ENCODE results near the gene MMP12. TPM values are rescaled to one million over a fixed set of nuclear protein-coding genes. Genes with fewer than 3 reads are reported as not detected.
"Not testable (repeated sequence)": the region's sequence is repeated elsewhere in the genome, so short reads cannot be mapped to it uniquely, and the experiment has no call there.

The MMP12 gene
- total and polyA plus RNA-seq, 4 donors = not detected

GRCh38 chr11:102878595-102878994 lies 3.8 kb upstream of the MMP12 start (continued):
- TF ChIP-seq REST (IDR thresholded peaks at IDR 0.05) (no peak), MAX (IDR thresholded peaks at IDR 0.05) (no peak), EGR1 (IDR thresholded peaks at IDR 0.05; ENCODE audit: low read depth in 2 of 2) (no peak), TAF1 (conservative IDR thresholded peaks at IDR 0.05) (no peak), HNF4A (conservative IDR thresholded peaks at IDR 0.05) (no peak)

GRCh38 chr11:102869354-102869964 lies 5.3 kb downstream of the MMP12 start:
- 58% methylated on average over 8 of the region's 8 CpGs for WGBS

GRCh38 chr11:102868339-102868738 lies 6.4 kb downstream of the MMP12 start:
- Histone ChIP-seq H3K27me3 (ENCODE audit: control insufficient read depth in 4 of 4, insufficient read depth in 4 of 4, low read length in 3 of 4) (no peaks in the 10 kb centered on the region), H3K27ac (ENCODE audit: low read depth in 1 of 2, low read length in 2 of 2) (no peak overlapping the region), H3K36me3 (ENCODE audit: control insufficient read depth in 4 of 4, insufficient read depth in 3 of 4, low read depth in 1 of 4, low read length in 3 of 4) (no peaks in the 10 kb centered on the region), H3K9ac (ENCODE audit: low read depth in 1 of 2, low read length in 2 of 2) (no peak overlapping the region), H3K4me1 (ENCODE audit: control insufficient read depth in 4 of 4, insufficient read depth in 4 of 4, low read length in 3 of 4) (no peaks in the 10 kb centered on the region), H3K4me3 (ENCODE audit: low read depth in 1 of 3, low read length in 3 of 3) (no peak overlapping the region), H3K9me3 (ENCODE audit: control insufficient read depth in 4 of 4, low read length in 3 of 4) (no peaks in the 10 kb centered on the region)
- TF ChIP-seq FOXA1 (IDR thresholded peaks at IDR 0.05) = no peak
- TF ChIP-seq RXRA (IDR thresholded peaks at IDR 0.05) = no peak
- TF ChIP-seq FOXA2 (IDR thresholded peaks at IDR 0.05) = no peak
- no peak for TF ChIP-seq REST (IDR thresholded peaks at IDR 0.05)
- TF ChIP-seq RAD21 (IDR thresholded peaks at IDR 0.05) = no peak
- no peak for TF ChIP-seq NR2F2 (IDR thresholded peaks at IDR 0.05)
- no peak for TF ChIP-seq YY1 (IDR thresholded peaks at IDR 0.05)
- no peak for TF ChIP-seq HNF4A (conservative IDR thresholded peaks at IDR 0.05)
- no peak for TF ChIP-seq ATF3 (IDR thresholded peaks at IDR 0.05)
- TF ChIP-seq MAX (IDR thresholded peaks at IDR 0.05) = no peak
- no peak for TF ChIP-seq TAF1 (conservative IDR thresholded peaks at IDR 0.05)
- no peak for TF ChIP-seq ZBTB33 (IDR thresholded peaks at IDR 0.05)
- no peak for TF ChIP-seq CTCF (IDR thresholded peaks at IDR 0.05; ENCODE audit: low read depth, low read length, missing input control)
- TF ChIP-seq SP1 (IDR thresholded peaks at IDR 0.05) = no peak
- TF ChIP-seq JUND (IDR thresholded peaks at IDR 0.05) = no peak
- no peak for DNase-seq (ENCODE audit: low spot score)
- 79% methylated on average over 3 of the region's 3 CpGs for WGBS

More at GRCh38 chr11:102869354-102869964, 5.3 kb downstream of the MMP12 start:
- H3K36me3 ChIP-seq (ENCODE audit: control insufficient read depth in 4 of 4, insufficient read depth in 3 of 4, low read depth in 1 of 4, low read length in 3 of 4); H3K9ac ChIP-seq (ENCODE audit: low read depth in 1 of 2, low read length in 2 of 2); H3K27ac ChIP-seq (ENCODE audit: low read depth in 1 of 2, low read length in 2 of 2); H3K9me3 ChIP-seq (ENCODE audit: control insufficient read depth in 4 of 4, low read length in 3 of 4); DNase-seq (ENCODE audit: low spot score); H3K27me3 ChIP-seq (ENCODE audit: control insufficient read depth in 4 of 4, insufficient read depth in 4 of 4, low read length in 3 of 4); H3K4me1 ChIP-seq (ENCODE audit: control insufficient read depth in 4 of 4, insufficient read depth in 4 of 4, low read length in 3 of 4); H3K4me3 ChIP-seq (ENCODE audit: low read depth in 1 of 3, low read length in 3 of 3): not testable (repeated sequence)
